Transverse colon (tissue), 4 donors: ENCODE data around the gene TMEM35A. TPM values are rescaled to one million over a fixed set of nuclear protein-coding genes. Genes with fewer than 3 reads are reported as not detected.

ENCODE experiments used
- DNase-seq: peaks from one replicate; pipeline ENCODE4 v3.0.0-alpha.2; 2019
- H3K27ac ChIP-seq, 4 donors: fragments of 200-600 bp; sonication (generic); 2 replicates each; pipeline ENCODE4 v1.5.1; 2016 to 2018; ENCODE audit warnings: inconsistent platforms in 4 of 4
- H3K27me3 ChIP-seq: fragments of 200-600 bp; sonication (generic); 2 replicates; pipeline ENCODE4 v1.5.1; 2017; ENCODE audit warnings: inconsistent platforms
- H3K36me3 ChIP-seq, 4 donors: fragments of 200-600 bp; sonication (generic); 2 replicates each; pipeline ENCODE4 v1.5.1; 2017 to 2019; ENCODE audit warnings: inconsistent platforms in 4 of 4
- H3K4me1 ChIP-seq, 4 donors: fragments of 200-600 bp; sonication (generic); 2 replicates each; pipeline ENCODE4 v1.5.1; 2017 to 2020; ENCODE audit warnings: inconsistent platforms in 4 of 4
- H3K4me3 ChIP-seq, 4 donors: fragments of 200-600 bp; sonication (generic); 1 replicate in 1 of 4; 2 replicates in 3 of 4; pipeline versions ENCODE4 v1.5.1 to v1.6.1; 2017 to 2019; ENCODE audit warnings: inconsistent platforms in 4 of 4
- H3K9me3 ChIP-seq, 2 donors: fragments of 200-600 bp; sonication (generic); 2 replicates each; pipeline ENCODE4 v1.5.1; 2017 to 2019; ENCODE audit warnings: inconsistent platforms in 2 of 2
- EP300 ChIP-seq: sonication (generic); formaldehyde crosslinking; IDR thresholded peaks from one replicate; pipeline ENCODE4 v1.6.1; 2017; ENCODE audit warnings: antibody characterized with exemption, low read depth
- POLR2A ChIP-seq: fragments of 450-650 bp; IDR thresholded peaks from one replicate; pipeline ENCODE4 v1.6.1; 2016; ENCODE audit warnings: antibody characterized with exemption, mild to moderate bottlenecking, moderate library complexity
- POLR2AphosphoS5 ChIP-seq, 3 donors: sonication (generic); formaldehyde crosslinking; IDR thresholded peaks; one replicate each; pipeline ENCODE4 v1.6.1; 2016; ENCODE audit warnings: antibody characterized with exemption in 3 of 3
- WGBS, 2 donors: methylation state at CpG; one replicate each; pipeline ENCODE4 v1.1.5; 2018; ENCODE audit warnings: low coverage in 1 of 2; 5-methylcytosine and 5-hydroxymethylcytosine counted together
- in situ Hi-C, 4 donors: fragments of 200-750 bp; cut with MboI; loops; one replicate each; pipeline versions ENCODE4 v1.15.0 to v1.15.1; 2017; ENCODE audit warnings: low sequenced_read_pairs in 3 of 4, low pct_ligation_motif_present in 1 of 4, low pct_unique_long_range_greater_than_20kb in 1 of 4
- intact Hi-C: fragments of 100-400 bp; cut with DNase I; formaldehyde crosslinking; loops from one replicate; pipeline ENCODE4 v1.15.1; 2023; ENCODE audit warnings: low total_unique reads
- total RNA-seq, 4 donors: library from RNA; depleted of rRNA; stranded (reverse); fragments of >200 nt; gene quantifications; one replicate each; pipeline ENCODE4 v1.1.0, GENCODE V29; 2016
- TF ChIP-seq, protein P1 (sequence below), 5 experiments: fragments of 200-600 bp in 3 of 5; fragments of 450-650 bp in 2 of 5; sonication (generic) in 3 of 5; IDR thresholded peaks; 1 replicate in 2 of 5; 2 replicates in 3 of 5; pipeline ENCODE4 v1.5.1; 2016 to 2017; ENCODE audit warnings: antibody characterized with exemption in 5 of 5, inconsistent platforms in 3 of 5, mild to moderate bottlenecking in 2 of 5, moderate library complexity in 1 of 5

TMEM35A gene
- total RNA-seq, 4 donors from 2014 or later: 2.0 to 9.1 (median 6.6) TPM

DNA sequence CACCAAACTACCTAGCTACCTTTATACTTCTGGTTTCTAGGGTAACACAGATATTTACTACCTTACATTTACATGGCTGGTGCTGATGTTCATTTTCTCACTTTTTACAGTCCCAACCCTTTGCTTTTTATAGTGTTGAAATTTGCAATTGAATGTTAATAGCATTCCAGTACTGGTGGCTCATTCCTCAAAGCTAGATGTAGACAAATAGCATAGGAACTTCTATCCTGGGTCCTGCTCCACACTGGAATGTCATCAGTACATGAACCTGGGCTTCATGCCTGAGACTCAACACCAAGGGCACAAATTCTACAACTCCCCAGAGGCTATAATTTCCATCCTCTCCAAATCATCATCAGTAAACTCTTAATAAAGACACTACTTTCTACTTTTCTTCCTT lies 16.5 kb upstream of the TMEM35A start:
- no peak for DNase-seq
- Histone ChIP-seq H3K4me3 (no peak overlapping the region), H3K27me3 (no peaks in the 10 kb centered on the region), H3K9me3 (no peaks in the 10 kb centered on the region), H3K4me1 (no peaks in the 10 kb centered on the region), H3K27ac (no peak overlapping the region), H3K36me3 (no peaks in the 10 kb centered on the region)
- intact Hi-C loops: no loop called here
- TF ChIP-seq, protein P1, sequence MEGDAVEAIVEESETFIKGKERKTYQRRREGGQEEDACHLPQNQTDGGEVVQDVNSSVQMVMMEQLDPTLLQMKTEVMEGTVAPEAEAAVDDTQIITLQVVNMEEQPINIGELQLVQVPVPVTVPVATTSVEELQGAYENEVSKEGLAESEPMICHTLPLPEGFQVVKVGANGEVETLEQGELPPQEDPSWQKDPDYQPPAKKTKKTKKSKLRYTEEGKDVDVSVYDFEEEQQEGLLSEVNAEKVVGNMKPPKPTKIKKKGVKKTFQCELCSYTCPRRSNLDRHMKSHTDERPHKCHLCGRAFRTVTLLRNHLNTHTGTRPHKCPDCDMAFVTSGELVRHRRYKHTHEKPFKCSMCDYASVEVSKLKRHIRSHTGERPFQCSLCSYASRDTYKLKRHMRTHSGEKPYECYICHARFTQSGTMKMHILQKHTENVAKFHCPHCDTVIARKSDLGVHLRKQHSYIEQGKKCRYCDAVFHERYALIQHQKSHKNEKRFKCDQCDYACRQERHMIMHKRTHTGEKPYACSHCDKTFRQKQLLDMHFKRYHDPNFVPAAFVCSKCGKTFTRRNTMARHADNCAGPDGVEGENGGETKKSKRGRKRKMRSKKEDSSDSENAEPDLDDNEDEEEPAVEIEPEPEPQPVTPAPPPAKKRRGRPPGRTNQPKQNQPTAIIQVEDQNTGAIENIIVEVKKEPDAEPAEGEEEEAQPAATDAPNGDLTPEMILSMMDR (IDR thresholded peaks at IDR 0.05): no peak
- TF ChIP-seq EP300 (no peak), POLR2A (no peak), POLR2AphosphoS5 (IDR thresholded peaks at IDR 0.05) (no peak)
- in situ Hi-C loops: no loop called here

DNA sequence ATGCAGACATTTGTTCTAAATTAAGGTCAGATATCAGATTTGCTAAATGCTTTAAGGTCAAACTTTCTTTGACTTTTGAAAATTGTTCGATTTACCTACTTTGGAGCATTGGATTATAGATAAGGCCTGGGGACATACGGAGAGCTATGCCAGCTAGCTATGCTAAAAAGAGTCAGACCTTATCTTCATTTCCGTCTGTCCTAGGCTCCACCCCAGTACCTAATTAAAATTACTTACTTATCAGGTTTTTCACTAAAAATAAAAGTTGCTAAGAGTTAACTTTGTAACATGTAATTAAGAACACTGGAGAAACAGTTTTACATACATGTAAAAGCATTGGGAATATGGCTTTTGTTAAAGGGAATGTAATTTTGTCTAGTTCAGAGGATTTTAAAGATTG lies 7.1 kb upstream of the TMEM35A start:
- 68 to 79% methylated on average over 2 to 3 of the region's 3 CpGs for WGBS, 2 donors

DNA sequence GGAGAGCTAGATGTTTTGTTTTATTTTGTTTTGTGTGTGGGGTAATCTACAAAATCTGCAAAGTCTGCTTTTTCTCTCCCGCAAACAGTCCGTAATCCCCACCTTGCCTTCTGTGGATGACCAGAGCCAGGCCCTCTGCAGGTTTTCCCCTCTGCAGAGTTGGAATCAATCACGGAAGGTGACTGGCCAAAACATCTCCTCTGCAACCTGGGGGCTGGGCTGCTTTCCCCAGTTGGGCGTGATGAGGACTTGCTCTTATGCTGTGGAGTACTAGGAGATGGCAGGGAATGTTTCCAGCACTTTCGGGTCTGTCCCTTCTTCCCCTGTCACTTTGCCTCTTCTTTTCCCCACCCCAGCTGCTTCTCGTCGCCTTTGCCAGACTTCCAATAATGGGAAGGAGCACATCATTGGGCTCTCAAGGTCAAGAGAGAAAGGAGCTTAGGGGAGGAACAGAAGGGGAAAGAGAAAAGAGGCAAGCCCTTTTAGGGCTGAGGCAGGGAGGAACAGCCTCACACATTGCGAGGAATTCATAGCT lies 1.1 kb downstream of the TMEM35A start:
- TF ChIP-seq, protein P1 (IDR thresholded peaks at IDR 0.05): no peak
- intact Hi-C loops: loop anchor here (5.0 kb wide), 1 partner anchor 537 kb away; the partner anchor contains the start of gene ARMCX6
- no peaks in the 10 kb centered on the region for H3K9me3 ChIP-seq
- in situ Hi-C loops: no loop called here
- DNase-seq: no peak
- H3K27ac ChIP-seq: peak overlapping the region in 3 of 4 donors; percentile 50 to 75 (median 66)
- H3K4me1 ChIP-seq: no peaks in the 10 kb centered on the region
- H3K4me3 ChIP-seq: peak overlapping the region in 3 of 4 donors; percentile 32 to 48 (median 33)
- H3K27me3 ChIP-seq: no peaks in the 10 kb centered on the region
- H3K36me3 ChIP-seq: no peaks in the 10 kb centered on the region
- 53% methylated on average over 8 of the region's 8 CpGs; no CpG with 5 or more reads in 1 of the 2 donors for WGBS, 2 donors

More for the DNA sequence above, 7.1 kb upstream of the TMEM35A start:
- Histone ChIP-seq H3K36me3 (no peaks in the 10 kb centered on the region), H3K4me3 (no peak overlapping the region), H3K9me3 (no peaks in the 10 kb centered on the region), H3K27me3 (no peaks in the 10 kb centered on the region), H3K4me1 (no peaks in the 10 kb centered on the region), H3K27ac (no peak overlapping the region)
- in situ Hi-C loops: no loop called here
- intact Hi-C loops: no loop called here
- DNase-seq: no peak
- no peak for TF ChIP-seq POLR2A

DNA sequence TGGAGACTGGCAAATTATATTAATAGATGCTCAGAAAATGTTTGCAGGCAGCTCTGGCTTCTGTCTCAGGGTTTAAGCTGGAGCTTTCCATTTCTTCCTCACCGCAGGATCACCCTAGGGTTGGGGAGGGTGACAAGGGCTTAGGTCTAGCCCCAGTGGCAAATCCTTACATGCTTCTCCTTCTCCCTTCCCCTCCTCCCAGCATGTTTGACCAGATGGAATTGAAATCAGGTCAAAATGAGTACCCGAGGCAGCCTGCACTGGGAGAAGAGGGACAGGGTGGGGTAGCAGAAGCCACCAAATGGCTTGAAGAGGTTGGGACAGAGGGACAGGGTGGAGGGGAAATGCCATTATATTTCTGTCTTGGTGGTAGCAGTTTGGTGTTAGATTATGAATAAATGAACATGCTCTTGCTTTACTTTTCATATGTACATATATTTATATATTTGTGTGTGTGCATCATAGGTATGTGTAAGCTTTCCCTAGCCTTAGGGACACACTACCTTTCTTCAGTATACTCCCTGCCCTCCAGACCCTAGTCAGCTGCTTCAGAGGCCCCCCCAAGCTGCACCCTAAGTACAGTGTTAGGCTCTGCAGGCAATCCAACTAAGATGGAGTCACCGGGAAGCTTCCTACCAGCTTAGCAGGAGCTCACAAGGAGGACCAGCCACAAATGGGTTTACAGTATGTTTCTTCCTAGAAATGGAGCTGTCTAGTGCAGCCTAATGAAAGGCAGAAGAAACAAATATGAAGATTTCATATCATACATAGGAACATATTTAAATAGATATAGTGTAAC lies 1.8 kb downstream of the TMEM35A start:
- TF ChIP-seq POLR2AphosphoS5 (IDR thresholded peaks at IDR 0.05) (no peak), EP300 (no peak), POLR2A (no peak)
- TF ChIP-seq, protein P1 (IDR thresholded peaks at IDR 0.05): no peak
- H3K4me1 ChIP-seq: no peaks in the 10 kb centered on the region
- no peak for DNase-seq
- in situ Hi-C loops: no loop called here
- peak overlapping the region in 2 of 4 donors; percentile 33 to 48 for H3K4me3 ChIP-seq
- no peaks in the 10 kb centered on the region for H3K36me3 ChIP-seq
- intact Hi-C loops: loop anchor here (5.0 kb wide), 1 partner anchor 537 kb away; the partner anchor contains the start of gene ARMCX6
- H3K9me3 ChIP-seq: no peaks in the 10 kb centered on the region
- peak overlapping the region in 3 of 4 donors; percentile 50 to 75 (median 66) for H3K27ac ChIP-seq
- H3K27me3 ChIP-seq: no peaks in the 10 kb centered on the region
- 40 to 66% methylated on average over 1 to 3 of the region's 3 CpGs for WGBS, 2 donors
